Duodenal mucosa (tissue), 2 donors: ENCODE measurements around the gene OLFM2.
"Not testable (repeated sequence)": the region's sequence is repeated elsewhere in the genome, so short reads cannot be mapped to it uniquely, and the experiment has no call there.

Experiments
- H3K27ac ChIP-seq: one replicate; pipeline ENCODE4 v1.7.0; 2013; ENCODE audit warnings: low read depth, low read length
- H3K27me3 ChIP-seq, 2 donors: one replicate each; pipeline ENCODE4 v1.7.0; 2013; ENCODE audit warnings: low read length in 2 of 2, control low read depth in 1 of 2; ENCODE audit not compliant: insufficient read depth in 2 of 2, control insufficient read depth in 1 of 2
- H3K36me3 ChIP-seq, 2 donors: one replicate each; pipeline ENCODE4 v1.7.0; 2013; ENCODE audit warnings: low read length in 2 of 2, control low read depth in 1 of 2; ENCODE audit not compliant: insufficient read depth in 2 of 2, control insufficient read depth in 1 of 2
- H3K4me1 ChIP-seq, 2 donors: one replicate each; pipeline ENCODE4 v1.7.0; 2013; ENCODE audit warnings: low read length in 2 of 2, control low read depth in 1 of 2; ENCODE audit not compliant: insufficient read depth in 2 of 2, control insufficient read depth in 1 of 2
- H3K4me3 ChIP-seq, 2 donors: one replicate each; pipeline ENCODE4 v1.7.0; 2013; ENCODE audit warnings: low read length in 2 of 2, low read depth in 1 of 2
- H3K9ac ChIP-seq, 2 donors: one replicate each; pipeline ENCODE4 v1.7.0; 2013; ENCODE audit warnings: low read length in 2 of 2, low read depth in 1 of 2
- H3K9me3 ChIP-seq, 2 donors: one replicate each; pipeline ENCODE4 v1.7.0; 2013; ENCODE audit warnings: low read length in 2 of 2, control low read depth in 1 of 2; ENCODE audit not compliant: control insufficient read depth in 1 of 2

OLFM2 gene

GRCh38 chr19:9834726-9835506 lies 101.4 kb downstream of the OLFM2 start, which contains the start of gene PIN1:
TSS of gene PIN1 (plus strand) at chr19:9835318. CDS start at chr19:9835345, 27 bp downstream.
- H3K36me3 ChIP-seq, result peaks cover 0 to 22% of the 10 kb centered on the region in 2 donors

GRCh38 chr19:9834307-9834725 lies 102.0 kb downstream of the OLFM2 start:
- Histone ChIP-seq H3K9me3 (no peaks in the 10 kb centered on the region), H3K4me3 (peak overlapping the region; percentile 92), H3K27ac (no peak overlapping the region), H3K9ac (no peak overlapping the region), H3K4me1 (peaks cover 10 to 11% of the 10 kb centered on the region in 2 donors), H3K36me3 (peaks cover 0 to 24% of the 10 kb centered on the region in 2 donors), H3K27me3 (no peaks in the 10 kb centered on the region)

More at GRCh38 chr19:9834726-9835506, 101.4 kb downstream of the OLFM2 start, which contains the start of gene PIN1:
- H3K9ac ChIP-seq, result peak within 1 kb of the TSS; percentile 68 to 87
- H3K27ac ChIP-seq, result peak within 1 kb of the TSS; percentile 51
- no peaks in the 10 kb centered on the region for H3K27me3 ChIP-seq
- H3K9me3 ChIP-seq, result no peaks in the 10 kb centered on the region
- peak within 1 kb of the TSS; percentile 92 for H3K4me3 ChIP-seq
- H3K4me1 ChIP-seq, result peaks cover 10 to 11% of the 10 kb centered on the region in 2 donors

- Histone ChIP-seq H3K9me3 (no peaks in the 10 kb centered on the region), H3K36me3 (peaks cover 0 to 11% of the 10 kb centered on the region in 2 donors), H3K4me1 (peaks cover 7 to 18% of the 10 kb centered on the region in 2 donors), H3K4me3 (peak overlapping the region; percentile 93 to 97), H3K27me3 (no peaks in the 10 kb centered on the region), H3K9ac (peak overlapping the region; percentile 90 to 92), H3K27ac (no peak overlapping the region)
Observed at GRCh38 chr19:9828551-9829063, 107.7 kb downstream of the OLFM2 start.

GRCh38 chr19:9827289-9828238 lies 108.8 kb downstream of the OLFM2 start, which contains the start of gene UBL5:
TSS of gene UBL5 (plus strand) at chr19:9827918. CDS start at chr19:9828338, 420 bp downstream.
- H3K27me3 ChIP-seq, result no peaks in the 10 kb centered on the region
- peaks cover 0 to 11% of the 10 kb centered on the region in 2 donors for H3K36me3 ChIP-seq
- peak within 1 kb of the TSS; percentile 90 to 92 for H3K9ac ChIP-seq
- H3K27ac ChIP-seq, result peak within 1 kb of the TSS; percentile 88
- no peaks in the 10 kb centered on the region for H3K9me3 ChIP-seq
- peak within 1 kb of the TSS; percentile 93 to 97 for H3K4me3 ChIP-seq
- peaks cover 7 to 18% of the 10 kb centered on the region in 2 donors for H3K4me1 ChIP-seq

- Histone ChIP-seq H3K36me3 (no peaks in the 10 kb centered on the region), H3K27me3 (no peaks in the 10 kb centered on the region), H3K4me3 (no peak overlapping the region), H3K4me1 (peaks cover 12 to 23% of the 10 kb centered on the region in 2 donors), H3K27ac (no peak overlapping the region), H3K9ac (no peak overlapping the region), H3K9me3 (no peaks in the 10 kb centered on the region)
Observed at GRCh38 chr19:9823816-9824215, 112.5 kb downstream of the OLFM2 start.

GRCh38 chr19:9820034-9820433 lies 116.3 kb downstream of the OLFM2 start:
- not testable (repeated sequence) for H3K36me3 ChIP-seq, H3K27me3 ChIP-seq, H3K9me3 ChIP-seq
- Histone ChIP-seq H3K27ac (peak overlapping the region; percentile 52), H3K9ac (peak overlapping the region in 1 of 2 donors; percentile 43), H3K4me3 (peak overlapping the region; percentile 37 to 57), H3K4me1 (peaks cover 17 to 20% of the 10 kb centered on the region in 2 donors)

- H3K27ac ChIP-seq, result peak overlapping the region; percentile 52
- H3K4me3 ChIP-seq, result peak overlapping the region; percentile 37 to 57
- no peaks in the 10 kb centered on the region for H3K27me3 ChIP-seq
- H3K36me3 ChIP-seq, result peaks cover 0 to 4% of the 10 kb centered on the region in 2 donors
- H3K9ac ChIP-seq, result peak overlapping the region in 1 of 2 donors; percentile 43
- H3K9me3 ChIP-seq, result peaks cover 0 to 3% of the 10 kb centered on the region in 2 donors
- peaks cover 17 to 20% of the 10 kb centered on the region in 2 donors for H3K4me1 ChIP-seq
Observed at GRCh38 chr19:9819596-9819909, 116.8 kb downstream of the OLFM2 start.

- Histone ChIP-seq H3K4me1 (peaks cover 17 to 20% of the 10 kb centered on the region in 2 donors), H3K27ac (peak within 1 kb of the TSS; percentile 99), H3K4me3 (peak within 1 kb of the TSS; percentile 74 to 90), H3K36me3 (peaks cover 0 to 4% of the 10 kb centered on the region in 2 donors), H3K9me3 (peaks cover 0 to 3% of the 10 kb centered on the region in 2 donors), H3K27me3 (no peaks in the 10 kb centered on the region), H3K9ac (peak within 1 kb of the TSS; percentile 88 to 94)
Observed at GRCh38 chr19:9818734-9819595, 117.3 kb downstream of the OLFM2 start, which contains the start of gene FBXL12. TSS of gene FBXL12 (minus strand) at chr19:9819079. CDS start at chr19:9818813, 266 bp downstream.

- Histone ChIP-seq H3K4me1 (peaks cover 17 to 20% of the 10 kb centered on the region in 2 donors), H3K27ac (peak overlapping the region; percentile 99), H3K9me3 (peaks cover 0 to 3% of the 10 kb centered on the region in 2 donors), H3K4me3 (peak overlapping the region; percentile 74 to 90), H3K27me3 (no peaks in the 10 kb centered on the region), H3K36me3 (peaks cover 0 to 4% of the 10 kb centered on the region in 2 donors), H3K9ac (peak overlapping the region; percentile 88 to 94)
Observed at GRCh38 chr19:9818175-9818733, 118.1 kb downstream of the OLFM2 start.
